IMR-90 (cell line): ENCODE data around the gene CGNL1. TPM values are rescaled to one million over a fixed set of nuclear protein-coding genes. Genes with fewer than 3 reads are reported as not detected.
A peak's percentile ranks its signal among the peaks of the same experiment; 100 is the strongest.

ENCODE experiments used
- ATAC-seq: fragments of 200-7000 bp; cut with Tn5 transposase; 2 replicates; pipeline ENCODE4 v1.9.1; 2020; ENCODE audit warnings: low read depth, mild to moderate bottlenecking, moderate library complexity
- BruUV-seq: library from RNA; stranded (reverse); fragments of 400-500 nt; replicated peaks from 2 replicates; lab custom pipeline; 2021; lab: Mats Ljungman, UMichigan
- CTCF ChIA-PET: fragments of 300-600 bp; formaldehyde crosslinking; extraction: SDS; loops from one replicate; lab custom pipeline; 2021; ENCODE audit warnings: antibody characterized with exemption; lab: Yijun Ruan, JAX
- POLR2A ChIA-PET: fragments of 300-600 bp; sonication (Branson Sonifier 250); formaldehyde crosslinking; loops from one replicate; lab custom pipeline; 2022; ENCODE audit warnings: antibody characterized with exemption; ENCODE audit not compliant: unreplicated experiment; lab: Charles Lee
- DNase-seq: peaks from one replicate; pipeline ENCODE4 v3.0.0; 2013
- H2AFZ ChIP-seq: replicated peaks from 2 replicates; pipeline ENCODE3; 2013; ENCODE audit warnings: low read length, mild to moderate bottlenecking; ENCODE audit not compliant: poor library complexity
- H2AK5ac ChIP-seq: 2 replicates; pipeline ENCODE4 v1.6.1; 2013; ENCODE audit warnings: low read depth, low read length, inconsistent platforms
- H2AK9ac ChIP-seq: replicated peaks from 2 replicates; pipeline ENCODE3; 2013; ENCODE audit warnings: mild to moderate bottlenecking, low read depth, low read length, moderate library complexity; ENCODE audit not compliant: poor library complexity
- H2BK120ac ChIP-seq: 2 replicates; pipeline ENCODE4 v1.6.1; 2013; ENCODE audit warnings: low read depth, low read length, inconsistent platforms
- H2BK15ac ChIP-seq: 3 replicates; pipeline ENCODE4 v1.6.1; 2013; ENCODE audit warnings: low read depth, low read length, inconsistent platforms
- H2BK20ac ChIP-seq: 2 replicates; pipeline ENCODE4 v1.6.1; 2013; ENCODE audit warnings: low read depth, mild to moderate bottlenecking, inconsistent platforms, low read length, moderate library complexity
- H2BK5ac ChIP-seq: 2 replicates; pipeline ENCODE4 v1.6.1; 2013; ENCODE audit warnings: mild to moderate bottlenecking, low read depth, low read length, inconsistent platforms; ENCODE audit not compliant: poor library complexity, severe bottlenecking
- H3K14ac ChIP-seq: replicated peaks from 2 replicates; pipeline ENCODE4 v1.6.1; 2013; ENCODE audit warnings: low read depth, low read length, inconsistent platforms
- H3K18ac ChIP-seq: 2 replicates; pipeline ENCODE4 v1.6.1; 2013; ENCODE audit warnings: low read depth, low read length, control low read depth
- H3K23ac ChIP-seq: 2 replicates; pipeline ENCODE4 v1.6.1; 2013; ENCODE audit warnings: low read depth, low read length, inconsistent platforms
- H3K27ac ChIP-seq: 2 replicates; pipeline ENCODE4 v1.5.1; 2013; ENCODE audit warnings: mild to moderate bottlenecking, control low read depth, low read length; ENCODE audit not compliant: insufficient read depth
- H3K27me3 ChIP-seq: 2 replicates; pipeline ENCODE4 v1.6.1; 2013; ENCODE audit warnings: low read length; ENCODE audit not compliant: control insufficient read depth, insufficient read depth
- H3K36me3 ChIP-seq: 2 replicates; pipeline ENCODE4 v1.6.1; 2013; ENCODE audit warnings: low read length, mixed read lengths; ENCODE audit not compliant: control insufficient read depth, insufficient read depth
- H3K4ac ChIP-seq: 2 replicates; pipeline ENCODE4 v1.6.1; 2013; ENCODE audit warnings: low read depth, low read length, inconsistent platforms
- H3K4me1 ChIP-seq: 2 replicates; pipeline ENCODE4 v1.6.1; 2013; ENCODE audit warnings: low read length, mixed read lengths; ENCODE audit not compliant: control insufficient read depth, insufficient read depth
- H3K4me2 ChIP-seq: 2 replicates; pipeline ENCODE4 v1.6.1; 2013; ENCODE audit warnings: low read depth, mild to moderate bottlenecking, control low read depth, low read length, moderate library complexity
- H3K4me3 ChIP-seq: 2 replicates; pipeline ENCODE4 v1.5.1; 2013; ENCODE audit warnings: low read depth, mild to moderate bottlenecking, control low read depth, low read length, moderate library complexity; ENCODE audit not compliant: insufficient read depth
- H3K56ac ChIP-seq: 2 replicates; pipeline ENCODE4 v1.6.1; 2013; ENCODE audit warnings: low read length, inconsistent platforms; ENCODE audit not compliant: insufficient read depth; ENCODE audit errors: extremely low read depth
- H3K79me1 ChIP-seq, 2 experiments: 2 replicates each; pipeline ENCODE4 v1.6.1; 2013; ENCODE audit warnings: low read length in 2 of 2, inconsistent platforms in 1 of 2, low read depth in 1 of 2
- H3K9ac ChIP-seq: 2 replicates; pipeline ENCODE4 v1.6.1; 2013; ENCODE audit warnings: low read depth, low read length, control low read depth
- H3K9me1 ChIP-seq: 2 replicates; pipeline ENCODE4 v1.6.1; 2013; ENCODE audit warnings: low read length, inconsistent platforms; ENCODE audit not compliant: insufficient read depth
- H3K9me3 ChIP-seq: 2 replicates; pipeline ENCODE4 v1.6.1; 2013; ENCODE audit warnings: low read length; ENCODE audit not compliant: control insufficient read depth, insufficient read depth
- H4K20me1 ChIP-seq: 2 replicates; pipeline ENCODE4 v1.6.1; 2013; ENCODE audit warnings: low read length, inconsistent platforms; ENCODE audit not compliant: insufficient read depth
- H4K5ac ChIP-seq: 2 replicates; pipeline ENCODE4 v1.6.1; 2013; ENCODE audit warnings: mild to moderate bottlenecking, low read depth, low read length, control low read depth
- H4K8ac ChIP-seq, 2 experiments: 2 replicates each; pipeline ENCODE4 v1.6.1; 2013; ENCODE audit warnings: low read depth in 2 of 2, low read length in 2 of 2, control low read depth in 1 of 2, inconsistent platforms in 1 of 2
- H4K91ac ChIP-seq: 2 replicates; pipeline ENCODE4 v1.6.1; 2013; ENCODE audit warnings: low read depth, low read length, inconsistent platforms; ENCODE audit not compliant: insufficient read depth
- NFE2L2 ChIP-seq: fragments of 150-350 bp; IDR thresholded peaks from 2 replicates; pipeline ENCODE4 v1.6.1; 2016; ENCODE audit warnings: low read depth, mild to moderate bottlenecking, low read length
- POLR2A ChIP-seq: IDR thresholded peaks from 2 replicates; pipeline ENCODE4 v1.6.1; 2012; ENCODE audit warnings: mild to moderate bottlenecking, low read depth, low read length
- WGBS, 2 experiments: methylation state at CpG; one replicate each; pipeline versions ENCODE4 v1.1.5 to v1.1.7; 2013; ENCODE audit warnings: missing lambda C conversion rate in 2 of 2; ENCODE audit not compliant: insufficient read length in 1 of 2; ENCODE audit errors: extremely low coverage in 2 of 2; 5-methylcytosine and 5-hydroxymethylcytosine counted together
- dilution Hi-C: fragments of 300-500 bp; cut with HindIII; formaldehyde crosslinking; loops from one replicate; pipeline ENCODE4 v1.14.3; 2018; ENCODE audit warnings: low sequenced_read_pairs; ENCODE audit not compliant: unreplicated experiment
- in situ Hi-C: fragments of 300-500 bp; cut with MboI; formaldehyde crosslinking; loops from 3 replicates; pipeline ENCODE4 v1.14.3; 2019; ENCODE audit warnings: low sequenced_read_pairs, inconsistent platforms, mixed read lengths
- intact Hi-C: fragments of 100-400 bp; cut with micrococcal nuclease; formaldehyde crosslinking; loops from 2 replicates; pipeline ENCODE4 v1.10.0; 2022
- polyA plus RNA-seq, 3 experiments: library from polyadenylated mRNA; depleted of rRNA; stranded (reverse); fragments of >200 nt; gene quantifications; 2 replicates each; pipeline ENCODE4 v1.2.3, GENCODE V29; 2012; ENCODE audit warnings: low replicate concordance in 1 of 3
- total RNA-seq: library from RNA; depleted of rRNA; stranded (reverse); fragments of >200 nt; gene quantifications from 2 replicates; pipeline ENCODE4 v1.2.3, GENCODE V29; 2012

The CGNL1 gene
- total and polyA plus RNA-seq, 2 of the 4 experiments (the other 2 are of a cell fraction) = 0.07 to 0.18 TPM

DNA sequence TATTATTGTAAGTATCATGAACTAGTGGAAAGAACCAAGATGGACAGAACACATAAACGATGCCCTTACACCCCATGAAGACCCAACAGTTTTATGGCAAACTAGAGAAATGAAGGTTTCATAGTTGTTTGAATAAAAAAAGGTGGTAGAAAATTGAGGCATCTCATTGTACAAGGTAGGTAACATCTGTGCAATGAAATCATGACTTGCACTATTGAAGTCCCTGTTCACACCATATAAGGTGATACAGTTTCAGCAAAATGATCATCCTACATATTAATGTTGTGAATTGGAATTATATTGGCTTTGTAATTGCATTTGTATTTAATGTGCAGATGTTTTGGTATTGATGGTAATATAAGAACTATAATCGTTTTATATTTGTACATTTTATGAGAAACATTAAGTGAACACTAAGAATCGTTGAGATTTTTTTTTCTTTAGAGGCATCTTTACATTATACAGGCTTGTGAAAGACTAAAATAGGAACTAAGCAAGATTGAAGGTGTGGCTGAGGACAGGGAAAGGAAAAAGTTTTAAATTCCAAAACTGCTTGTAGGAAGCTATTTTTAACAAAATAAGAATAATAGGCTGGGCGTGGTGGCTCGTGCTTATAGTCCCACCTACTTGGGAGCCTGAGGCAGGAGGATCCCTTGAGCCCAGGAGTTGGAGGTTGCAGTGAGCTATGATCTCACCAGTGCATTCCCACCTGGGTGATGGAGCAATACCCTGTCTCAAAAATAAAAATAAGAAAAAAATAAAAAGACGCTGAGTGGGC is 48.5 kb downstream of the CGNL1 start:
- H2AFZ ChIP-seq = no peak overlapping the region

More for the DNA sequence above, 48.5 kb downstream of the CGNL1 start:
- Histone ChIP-seq H3K36me3 (no peaks in the 10 kb centered on the region), H3K9me1 (peaks cover 3% of the 10 kb centered on the region; the same call in 1 of the 2 replicates), H3K27ac (no peak overlapping the region), H3K9ac (no peak overlapping the region), H2AK9ac (no peak overlapping the region), H4K91ac (no peak overlapping the region), H3K4me2 (no peak overlapping the region), H3K14ac (no peak overlapping the region), H3K4me1 (peaks cover 4% of the 10 kb centered on the region; the same call in 1 of the 2 replicates), H4K5ac (no peak overlapping the region), H3K23ac (no peak overlapping the region), H4K8ac (no peak overlapping the region), H3K4me3 (no peak overlapping the region), H2BK20ac (no peak overlapping the region), H3K79me1 (no peaks in the 10 kb centered on the region), H3K9me3 (no peaks in the 10 kb centered on the region), H3K27me3 (peaks cover 21% of the 10 kb centered on the region), H3K56ac (no peak overlapping the region), H2BK120ac (no peak overlapping the region), H3K18ac (no peak overlapping the region), H3K4ac (no peak overlapping the region), H2BK5ac (no peak overlapping the region), H4K20me1 (no peaks in the 10 kb centered on the region), H2AK5ac (no peak overlapping the region), H2BK15ac (no peak overlapping the region)
- intact Hi-C loops = no loop called here
- dilution Hi-C loops = no loop called here
- no CpG with 5 or more reads among the region's 6 CpGs for WGBS, 2 experiments
- CTCF ChIA-PET = no interaction called here
- ATAC-seq (no peak), DNase-seq (no peak)
- TF ChIP-seq POLR2A (no peak), NFE2L2 (peak; percentile 52)
- POLR2A ChIA-PET = no interaction called here
- BruUV-seq = no TSS peak
- in situ Hi-C loops = no loop called here
